Measurements from ENCODE around the gene MICAL2. TPM values are rescaled to one million over a fixed set of nuclear protein-coding genes. Genes with fewer than 3 reads are reported as not detected.

The MICAL2 gene
- total RNA-seq, 1 experiment from 2014 or later, result 42.4 TPM

GRCh38 chr11:12121517-12121916, 11.1 kb downstream of the MICAL2 start:
- Histone ChIP-seq H3K9me3 (no peaks in the 10 kb centered on the region), H3K27me3 (no peaks in the 10 kb centered on the region), H3K4me3 (no peak overlapping the region), H3K36me3 (peaks cover 27% of the 10 kb centered on the region)
- DNase-seq, result no peak

- H3K27me3 ChIP-seq, result no peaks in the 10 kb centered on the region
- no peaks in the 10 kb centered on the region for H3K9me3 ChIP-seq
- no peak overlapping the region for H3K4me3 ChIP-seq
- H3K36me3 ChIP-seq, result peaks cover 21% of the 10 kb centered on the region
- DNase-seq, result peak; percentile 15
Observed at GRCh38 chr11:12122083-12122482, 11.7 kb downstream of the MICAL2 start.

DNA sequence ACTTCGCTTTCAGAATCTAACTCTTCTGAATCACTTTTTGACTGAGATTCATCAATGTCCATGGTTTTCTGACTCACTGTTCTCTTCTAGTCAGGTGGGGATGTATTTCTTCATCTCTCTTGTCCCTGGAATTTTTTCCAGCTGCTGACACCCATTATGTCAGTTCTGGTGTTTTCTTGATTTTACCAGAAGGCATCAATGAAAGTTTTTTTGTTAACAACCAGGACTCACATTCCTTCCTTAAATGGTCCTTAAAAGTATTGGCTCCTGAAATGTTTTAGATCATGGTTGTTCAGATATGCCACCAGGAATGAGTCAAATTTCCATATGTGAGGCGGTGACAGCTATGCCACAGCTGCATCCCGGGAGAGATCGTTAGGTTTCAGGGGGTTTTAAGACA, 12.9 kb downstream of the MICAL2 start:
- no peaks in the 10 kb centered on the region for H3K27me3 ChIP-seq
- H3K9me3 ChIP-seq, result no peaks in the 10 kb centered on the region
- no peak overlapping the region for H3K4me3 ChIP-seq
- H3K36me3 ChIP-seq, result peaks cover 11% of the 10 kb centered on the region
- no peak for DNase-seq

DNA sequence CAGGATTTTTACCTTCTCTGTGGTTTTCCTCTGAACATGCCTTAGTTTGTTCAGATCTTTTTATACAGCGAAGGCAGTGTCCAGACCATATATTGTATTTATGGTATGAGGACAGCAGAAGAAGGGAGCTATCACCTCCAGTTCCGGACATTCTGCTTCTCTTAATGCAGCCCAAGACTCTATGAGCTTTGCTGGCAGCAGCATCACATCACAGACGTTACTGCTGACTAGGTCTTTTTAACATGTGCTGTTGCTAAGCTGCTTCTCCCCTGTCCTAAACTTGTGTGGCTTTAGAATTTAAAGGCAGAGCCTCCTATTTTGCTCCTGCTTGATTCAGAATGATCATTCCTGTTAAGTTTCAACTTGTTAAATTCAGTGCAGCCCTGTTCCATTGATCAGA, 13.4 kb downstream of the MICAL2 start:
- Histone ChIP-seq H3K27me3 (no peaks in the 10 kb centered on the region), H3K4me3 (no peak overlapping the region), H3K36me3 (peaks cover 9% of the 10 kb centered on the region), H3K9me3 (no peaks in the 10 kb centered on the region)
- DNase-seq, result no peak

GRCh38 chr11:12124306-12124705, 13.9 kb downstream of the MICAL2 start:
- H3K4me3 ChIP-seq, result no peak overlapping the region
- no peaks in the 10 kb centered on the region for H3K27me3 ChIP-seq
- H3K36me3 ChIP-seq, result peaks cover 9% of the 10 kb centered on the region
- DNase-seq, result no peak
- H3K9me3 ChIP-seq, result no peaks in the 10 kb centered on the region

DNA sequence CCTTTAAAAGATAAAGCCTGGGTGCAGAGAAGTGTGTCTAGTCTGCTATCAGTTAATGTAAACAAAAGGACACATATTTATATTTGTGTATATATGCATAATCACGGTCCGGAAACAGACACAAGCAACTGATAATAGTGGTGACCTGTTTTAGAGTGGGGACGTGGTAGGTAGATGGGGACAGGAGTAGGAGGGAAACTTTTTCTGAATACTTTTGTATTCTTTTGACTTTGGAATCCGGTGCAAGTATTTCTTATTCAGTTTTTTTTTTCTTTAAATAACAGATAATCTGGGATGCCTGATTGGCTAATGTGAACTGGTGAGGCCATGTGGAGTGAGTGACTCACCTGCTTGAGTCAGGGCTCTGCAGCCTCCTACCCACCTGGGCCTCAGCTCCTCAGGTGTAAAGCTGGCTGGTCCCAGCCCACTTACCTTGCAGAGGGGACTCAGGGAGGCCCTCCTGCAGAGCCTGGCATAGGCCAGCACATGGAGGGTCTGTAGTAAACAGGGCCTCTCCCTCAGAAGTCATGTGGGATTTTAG, 15.3 kb downstream of the MICAL2 start:
- peaks cover 9% of the 10 kb centered on the region for H3K36me3 ChIP-seq
- no peak for DNase-seq
- no peaks in the 10 kb centered on the region for H3K9me3 ChIP-seq

DNA sequence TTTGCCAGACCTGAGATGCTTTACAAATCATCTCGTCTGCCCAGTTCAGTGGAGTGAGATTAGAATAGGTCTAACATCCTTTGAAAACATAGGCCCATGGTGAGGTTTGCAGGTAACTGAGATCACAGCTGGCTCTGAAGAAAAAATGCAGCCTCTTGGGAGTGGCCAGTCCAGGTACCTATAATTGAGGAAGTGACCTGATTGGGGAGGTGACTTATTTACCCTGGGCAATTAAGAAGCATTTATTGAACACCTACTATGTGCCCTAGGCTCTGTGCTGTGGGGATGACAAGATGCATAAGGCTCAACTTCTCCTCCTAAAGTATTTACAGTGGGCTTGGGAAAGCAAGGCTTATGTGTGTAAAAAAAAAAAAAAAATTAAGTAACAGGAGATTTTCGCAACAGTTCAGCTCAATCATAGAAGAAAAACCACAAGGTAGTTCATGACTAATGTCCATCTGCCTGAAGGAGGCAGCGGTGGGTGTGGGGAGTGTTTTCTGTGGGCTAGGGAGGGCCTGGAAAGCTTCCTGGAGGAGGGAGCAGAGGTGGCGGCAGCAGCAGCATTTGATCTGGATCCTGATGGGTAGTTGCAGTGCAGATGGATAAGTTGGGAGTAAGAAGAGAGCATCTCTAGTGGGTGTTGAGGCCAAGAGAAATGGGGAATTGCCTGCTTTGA, 16.1 kb downstream of the MICAL2 start:
- no peaks in the 10 kb centered on the region for H3K27me3 ChIP-seq
- no peaks in the 10 kb centered on the region for H3K9me3 ChIP-seq
- peaks cover 9% of the 10 kb centered on the region for H3K36me3 ChIP-seq
- DNase-seq, result peak; percentile 29
- no peak overlapping the region for H3K4me3 ChIP-seq

More for the DNA sequence above, 15.3 kb downstream of the MICAL2 start:
- no peak overlapping the region for H3K4me3 ChIP-seq
- no peaks in the 10 kb centered on the region for H3K27me3 ChIP-seq

- no peak for DNase-seq
- Histone ChIP-seq H3K4me3 (no peak overlapping the region), H3K27me3 (no peaks in the 10 kb centered on the region), H3K36me3 (peaks cover 6% of the 10 kb centered on the region), H3K9me3 (no peaks in the 10 kb centered on the region)
Observed at GRCh38 chr11:12127206-12127898, 17.0 kb downstream of the MICAL2 start.

DNA sequence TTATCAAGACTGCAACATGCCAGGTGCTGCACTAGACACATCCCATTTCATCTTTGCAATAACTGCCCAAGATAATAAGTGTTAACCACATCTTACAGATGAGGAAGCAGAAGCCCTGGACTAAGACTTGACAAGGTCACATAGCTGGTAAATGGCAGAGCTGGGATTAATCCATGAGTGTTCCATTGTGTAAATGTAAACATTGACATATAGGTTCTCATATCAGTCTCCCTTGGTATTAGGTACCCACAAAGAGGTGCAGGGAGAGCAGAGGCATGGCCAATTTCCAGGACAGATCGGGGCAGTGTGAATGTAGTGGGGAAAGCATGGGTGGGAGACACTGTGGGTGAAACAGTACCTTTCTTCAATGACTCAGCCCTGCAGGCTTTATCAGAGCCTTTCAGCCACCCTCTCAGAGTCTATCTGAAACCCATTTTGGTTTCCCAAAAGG, 17.9 kb downstream of the MICAL2 start:
- no peak for DNase-seq
- H3K27me3 ChIP-seq, result no peaks in the 10 kb centered on the region
- peaks cover 9% of the 10 kb centered on the region for H3K36me3 ChIP-seq
- no peaks in the 10 kb centered on the region for H3K9me3 ChIP-seq
- H3K4me3 ChIP-seq, result no peak overlapping the region

DNA sequence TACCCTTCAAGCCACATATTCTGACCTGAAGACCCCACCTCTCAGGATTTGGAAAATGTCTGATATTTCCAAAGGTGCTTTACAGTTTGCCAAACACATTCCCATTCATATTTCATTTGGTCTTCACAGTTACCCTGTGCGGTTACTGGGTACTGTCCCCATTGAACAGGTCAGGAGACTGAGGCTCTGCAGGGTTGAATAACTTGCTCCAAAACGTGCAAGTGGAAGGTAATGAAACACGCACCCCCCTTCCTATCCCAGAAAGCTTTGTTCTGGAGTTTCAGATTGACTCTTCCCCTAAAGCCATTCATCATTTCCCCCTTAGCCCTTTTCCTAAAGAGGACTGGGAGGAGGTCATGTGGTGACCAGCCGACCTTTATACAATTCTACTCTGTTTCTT, 18.8 kb downstream of the MICAL2 start:
- H3K27me3 ChIP-seq, result no peaks in the 10 kb centered on the region
- DNase-seq, result no peak
- no peak overlapping the region for H3K4me3 ChIP-seq
- H3K9me3 ChIP-seq, result no peaks in the 10 kb centered on the region
- H3K36me3 ChIP-seq, result peaks cover 8% of the 10 kb centered on the region

GRCh38 chr11:12130180-12130980, 20.0 kb downstream of the MICAL2 start:
- DNase-seq, result no peak
- no peak overlapping the region for H3K4me3 ChIP-seq
- H3K9me3 ChIP-seq, result no peaks in the 10 kb centered on the region
- H3K36me3 ChIP-seq, result peaks cover 3% of the 10 kb centered on the region
- H3K27me3 ChIP-seq, result no peaks in the 10 kb centered on the region

GRCh38 chr11:12131943-12132789, 21.8 kb downstream of the MICAL2 start:
- Histone ChIP-seq H3K27me3 (no peaks in the 10 kb centered on the region), H3K36me3 (peaks cover 3% of the 10 kb centered on the region), H3K4me3 (no peak overlapping the region), H3K9me3 (no peaks in the 10 kb centered on the region)
- DNase-seq, result no peak

DNA sequence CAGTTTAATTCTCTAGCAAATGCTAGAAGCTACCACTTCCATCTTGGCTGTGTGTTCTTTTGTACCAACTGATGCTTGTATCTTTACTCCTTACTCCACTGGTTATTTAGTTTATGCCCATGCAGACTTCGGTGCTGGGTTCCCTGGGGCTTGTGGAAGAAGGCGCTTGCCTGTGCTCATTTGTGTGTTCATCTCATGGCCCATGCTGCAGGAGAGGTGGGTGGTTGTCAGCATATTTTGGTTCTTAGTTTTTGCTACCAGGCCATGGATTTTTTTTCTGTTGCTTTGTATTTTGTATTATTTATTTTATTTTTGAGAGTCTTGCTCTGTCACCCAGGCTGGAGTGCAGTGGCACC, 22.4 kb downstream of the MICAL2 start:
- no peaks in the 10 kb centered on the region for H3K27me3 ChIP-seq
- no peaks in the 10 kb centered on the region for H3K9me3 ChIP-seq
- DNase-seq, result no peak
- no peak overlapping the region for H3K4me3 ChIP-seq
- peaks cover 3% of the 10 kb centered on the region for H3K36me3 ChIP-seq

DNA sequence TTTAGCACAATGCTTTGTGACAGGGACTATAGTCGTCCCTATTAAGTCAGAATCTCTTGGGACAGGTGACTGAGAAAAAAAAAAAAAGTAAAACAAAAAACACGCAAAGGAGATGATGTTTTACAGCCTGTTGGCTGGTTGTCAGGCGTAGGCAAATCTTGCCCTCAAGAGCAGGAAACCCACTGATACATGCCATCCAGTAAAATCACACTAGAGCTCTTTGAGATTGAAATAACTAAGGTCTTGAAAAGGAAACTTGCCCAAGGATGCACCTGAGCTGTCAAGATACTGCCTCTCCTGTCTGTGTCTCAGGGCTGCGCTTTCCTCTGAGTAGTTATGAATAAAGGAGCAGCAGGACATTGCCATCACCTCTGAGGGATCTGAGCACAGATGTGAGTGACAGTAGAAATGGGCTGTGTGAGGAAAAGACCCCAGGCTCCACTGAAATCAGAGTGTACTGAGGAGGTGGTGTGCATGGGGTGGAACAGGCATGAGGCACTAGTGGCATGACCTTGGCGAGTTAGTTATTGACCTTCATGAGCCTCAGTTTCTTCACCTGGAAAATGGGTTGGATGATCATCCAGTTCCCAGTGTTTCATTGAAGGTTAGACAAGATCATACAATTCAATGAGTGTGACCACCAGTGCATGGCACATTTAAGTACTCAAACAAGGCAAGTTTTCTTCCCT, 23.3 kb downstream of the MICAL2 start:
- Histone ChIP-seq H3K27me3 (no peaks in the 10 kb centered on the region), H3K4me3 (no peak overlapping the region), H3K36me3 (peaks cover 3% of the 10 kb centered on the region), H3K9me3 (no peaks in the 10 kb centered on the region)
- DNase-seq, result no peak

DNA sequence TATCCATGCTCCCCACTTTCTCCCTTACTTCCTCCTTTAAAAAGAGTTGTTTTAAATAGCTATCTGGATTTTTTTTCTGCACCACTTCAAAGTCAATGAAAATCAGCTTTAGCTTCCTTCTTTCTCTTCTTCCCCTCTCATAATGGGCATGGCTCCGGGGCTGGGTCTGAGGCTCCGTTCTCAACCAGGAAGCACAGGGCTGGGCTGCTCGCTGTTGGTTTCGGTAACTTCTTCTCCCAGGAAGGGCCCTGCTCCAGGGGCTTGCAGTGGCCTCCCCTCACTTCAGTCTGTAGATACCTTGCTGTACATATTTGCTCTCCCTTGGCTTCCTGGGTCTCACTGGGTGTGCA, 23.8 kb downstream of the MICAL2 start:
- DNase-seq, result no peak
- no peaks in the 10 kb centered on the region for H3K9me3 ChIP-seq
- no peak overlapping the region for H3K4me3 ChIP-seq
- H3K36me3 ChIP-seq, result peaks cover 3% of the 10 kb centered on the region
- no peaks in the 10 kb centered on the region for H3K27me3 ChIP-seq

DNA sequence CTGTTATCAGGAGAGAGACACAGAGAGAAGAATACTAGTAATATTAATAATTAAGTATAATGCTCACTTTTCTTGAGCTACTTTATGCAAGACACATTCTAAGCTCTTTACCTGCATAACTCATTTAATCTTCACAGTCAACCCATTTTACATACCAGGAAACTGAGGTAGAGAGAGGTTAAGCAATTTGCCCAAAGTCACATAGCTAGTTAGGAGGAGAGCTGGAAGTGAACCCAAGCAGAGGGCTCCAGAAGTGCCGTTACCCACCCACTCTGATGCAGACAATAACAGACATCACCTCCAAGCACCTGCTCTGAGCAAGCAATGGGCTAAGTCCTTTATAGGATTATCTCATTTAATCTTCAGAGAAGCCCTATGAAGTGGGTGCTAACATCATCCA, 24.8 kb downstream of the MICAL2 start:
- peaks cover 3% of the 10 kb centered on the region for H3K36me3 ChIP-seq
- H3K27me3 ChIP-seq, result no peaks in the 10 kb centered on the region
- H3K4me3 ChIP-seq, result no peak overlapping the region
- no peaks in the 10 kb centered on the region for H3K9me3 ChIP-seq
- no peak for DNase-seq
